Loucy (cell line): ENCODE data around the gene PBX1.

Experiments
- EZH2phosphoT487 ChIP-seq: fragments of 200-600 bp; IDR thresholded peaks from 2 replicates; pipeline ENCODE4 v1.6.1; 2018; ENCODE audit warnings: antibody characterized with exemption, mild to moderate bottlenecking, moderate library complexity, borderline replicate concordance
- TF ChIP-seq, protein P1 (sequence below): fragments of 200-600 bp; sonication (generic); conservative IDR thresholded peaks from 2 replicates; pipeline ENCODE4 v1.5.1; 2014; ENCODE audit warnings: mild to moderate bottlenecking, antibody characterized with exemption, low read length

DNA sequence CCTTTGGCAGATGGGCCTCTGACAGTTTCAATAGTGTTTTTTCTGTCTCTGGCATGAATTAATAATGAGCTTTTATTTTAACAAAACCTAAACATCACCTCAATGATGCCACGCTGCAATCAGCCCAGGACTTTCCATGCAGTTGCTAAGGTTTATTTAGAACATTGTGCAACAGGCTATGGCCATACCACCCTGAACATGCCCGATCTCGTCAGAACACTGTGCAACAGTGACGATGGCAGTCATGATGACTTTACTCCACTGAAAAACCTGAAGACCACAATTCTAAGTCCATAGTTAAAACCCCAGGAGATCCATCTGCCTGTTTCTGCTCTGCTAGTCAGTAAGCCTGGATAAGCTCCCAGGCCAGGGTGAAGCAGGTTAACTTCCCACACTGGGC, 310.0 kb downstream of the PBX1 start:
- TF ChIP-seq, protein P1, sequence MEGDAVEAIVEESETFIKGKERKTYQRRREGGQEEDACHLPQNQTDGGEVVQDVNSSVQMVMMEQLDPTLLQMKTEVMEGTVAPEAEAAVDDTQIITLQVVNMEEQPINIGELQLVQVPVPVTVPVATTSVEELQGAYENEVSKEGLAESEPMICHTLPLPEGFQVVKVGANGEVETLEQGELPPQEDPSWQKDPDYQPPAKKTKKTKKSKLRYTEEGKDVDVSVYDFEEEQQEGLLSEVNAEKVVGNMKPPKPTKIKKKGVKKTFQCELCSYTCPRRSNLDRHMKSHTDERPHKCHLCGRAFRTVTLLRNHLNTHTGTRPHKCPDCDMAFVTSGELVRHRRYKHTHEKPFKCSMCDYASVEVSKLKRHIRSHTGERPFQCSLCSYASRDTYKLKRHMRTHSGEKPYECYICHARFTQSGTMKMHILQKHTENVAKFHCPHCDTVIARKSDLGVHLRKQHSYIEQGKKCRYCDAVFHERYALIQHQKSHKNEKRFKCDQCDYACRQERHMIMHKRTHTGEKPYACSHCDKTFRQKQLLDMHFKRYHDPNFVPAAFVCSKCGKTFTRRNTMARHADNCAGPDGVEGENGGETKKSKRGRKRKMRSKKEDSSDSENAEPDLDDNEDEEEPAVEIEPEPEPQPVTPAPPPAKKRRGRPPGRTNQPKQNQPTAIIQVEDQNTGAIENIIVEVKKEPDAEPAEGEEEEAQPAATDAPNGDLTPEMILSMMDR, result no peak
- no peak for TF ChIP-seq EZH2phosphoT487
